GM21528 (cell line): Measurements from ENCODE around the gene IFT25.
A peak's percentile ranks its signal among the peaks of the same experiment; 100 is the strongest.

Experiments
- ATAC-seq: cut with Tn5 transposase; IDR thresholded peaks from one replicate; pipeline ENCODE4 v1.9.1; 2021; ENCODE audit warnings: mild to moderate bottlenecking, moderate library complexity; ENCODE audit not compliant: unreplicated experiment, low FRiP score

The IFT25 gene

GRCh38 chr1:53959664-53960250 lies 14.3 kb upstream of the IFT25 start:
- no peak for ATAC-seq

GRCh38 chr1:53957194-53957818 lies 11.8 kb upstream of the IFT25 start:
- no peak for ATAC-seq

GRCh38 chr1:53956308-53957168 lies 11.0 kb upstream of the IFT25 start:
- ATAC-seq, result no peak

GRCh38 chr1:53954128-53954527 lies 8.6 kb upstream of the IFT25 start:
- ATAC-seq, result no peak

GRCh38 chr1:53951697-53952096 lies 6.2 kb upstream of the IFT25 start:
- no peak for ATAC-seq

GRCh38 chr1:53949023-53949990 lies 3.8 kb upstream of the IFT25 start:
- ATAC-seq, result no peak

GRCh38 chr1:53948291-53948690 lies 2.8 kb upstream of the IFT25 start:
- no peak for ATAC-seq

- ATAC-seq, result no peak
These were observed 1.8 kb upstream of the IFT25 start for GRCh38 chr1:53947172-53947907.

GRCh38 chr1:53946252-53947171 lies 1.0 kb upstream of the IFT25 start, which contains the start of gene LRRC42:
Gene LRRC42, plus strand, starts transcription at chr1:53946350. Its CDS starts 5,650 bp downstream, at chr1:53952000.
- peak; percentile 78 for ATAC-seq

GRCh38 chr1:53945183-53945432 lies 391 bp downstream of the IFT25 start:
- no peak for ATAC-seq

GRCh38 chr1:53944469-53945182 lies 873 bp downstream of the IFT25 start:
- no peak for ATAC-seq

- no peak for ATAC-seq
These were observed 1.9 kb downstream of the IFT25 start for GRCh38 chr1:53943490-53944043.

GRCh38 chr1:53943090-53943489 lies 2.4 kb downstream of the IFT25 start:
- no peak for ATAC-seq

GRCh38 chr1:53942127-53942957 lies 3.2 kb downstream of the IFT25 start:
- ATAC-seq, result no peak

- no peak for ATAC-seq
These were observed 7.2 kb downstream of the IFT25 start for GRCh38 chr1:53938136-53938830.

- ATAC-seq, result no peak
These were observed 9.1 kb downstream of the IFT25 start for GRCh38 chr1:53936430-53936829.
